ENCODE results near the gene PDE6G. TPM values are rescaled to one million over a fixed set of nuclear protein-coding genes. Genes with fewer than 3 reads are reported as not detected.
A peak's percentile ranks its signal among the peaks of the same experiment; 100 is the strongest.
"Not testable (repeated sequence)": the region's sequence is repeated elsewhere in the genome, so short reads cannot be mapped to it uniquely, and the experiment has no call there.

The PDE6G gene
- total RNA-seq, 4 donors from 2014 or later = 0.62 TPM; not detected in 3

GRCh38 chr17:81675515-81676221, 19.3 kb upstream of the PDE6G start:
- H3K27ac ChIP-seq, H3K4me1 ChIP-seq, H3K27me3 ChIP-seq, H3K4me3 ChIP-seq, ATAC-seq, H3K9me3 ChIP-seq: not testable (repeated sequence)
- peak in 3 of 4 experiments; percentile 62 to 67 (median 62) for TF ChIP-seq CTCF (IDR thresholded peaks at IDR 0.05)
- H3K36me3 ChIP-seq = peaks cover 0 to 57% of the 10 kb centered on the region in 2 donors
- WGBS, 2 donors (ENCODE audit: low coverage in 1 of 2) = 35 to 37% methylated on average over 5 to 11 of the region's 18 CpGs

- Histone ChIP-seq H3K9me3 (no peaks in the 10 kb centered on the region), H3K27me3 (no peaks in the 10 kb centered on the region), H3K36me3 (peaks cover 0 to 62% of the 10 kb centered on the region in 2 donors), H3K4me1 (peaks cover 0 to 7% (median 0%) of the 10 kb centered on the region in 3 donors), H3K27ac (no peak overlapping the region), H3K4me3 (no peak overlapping the region)
- TF ChIP-seq EP300 (IDR thresholded peaks at IDR 0.05) (no peak), POLR2AphosphoS5 (IDR thresholded peaks at IDR 0.05) (no peak), POLR2A (IDR thresholded peaks at IDR 0.05) (no peak)
- 74 to 81% methylated on average over 9 of the region's 18 CpGs for WGBS, 2 donors (ENCODE audit: low coverage in 1 of 2)
- no peak for ATAC-seq
These were observed 17.4 kb upstream of the PDE6G start for GRCh38 chr17:81673561-81674258.

GRCh38 chr17:81672954-81673353, 16.6 kb upstream of the PDE6G start:
- TF ChIP-seq CTCF (IDR thresholded peaks at IDR 0.05) = no peak
- TF ChIP-seq POLR2A (IDR thresholded peaks at IDR 0.05) = no peak
- no peak for TF ChIP-seq POLR2AphosphoS5 (IDR thresholded peaks at IDR 0.05)
- TF ChIP-seq EP300 (IDR thresholded peaks at IDR 0.05) = no peak
- no peak for ATAC-seq
- 90 to 96% methylated on average over 2 to 4 of the region's 16 CpGs for WGBS, 2 donors (ENCODE audit: low coverage in 1 of 2)
- Histone ChIP-seq H3K27ac (no peak overlapping the region), H3K4me1 (peaks cover 0 to 14% (median under 1%) of the 10 kb centered on the region in 3 donors), H3K27me3 (no peaks in the 10 kb centered on the region), H3K4me3 (no peak overlapping the region), H3K36me3 (peaks cover 0 to 68% of the 10 kb centered on the region in 2 donors), H3K9me3 (no peaks in the 10 kb centered on the region)

- no peaks in the 10 kb centered on the region for H3K27me3 ChIP-seq
- H3K4me3 ChIP-seq = no peak overlapping the region
- H3K9me3 ChIP-seq = no peaks in the 10 kb centered on the region
- TF ChIP-seq EP300 (IDR thresholded peaks at IDR 0.05) (no peak), CTCF (IDR thresholded peaks at IDR 0.05) (no peak), POLR2AphosphoS5 (IDR thresholded peaks at IDR 0.05) (no peak)
- H3K27ac ChIP-seq = no peak overlapping the region
- peaks cover 0 to 19% (median 5%) of the 10 kb centered on the region in 3 donors for H3K4me1 ChIP-seq
- ATAC-seq = no peak
- peaks cover 0 to 68% of the 10 kb centered on the region in 2 donors for H3K36me3 ChIP-seq
- no CpG with 5 or more reads among the region's 18 CpGs for WGBS, 2 donors (ENCODE audit: low coverage in 1 of 2)
These were observed 16.2 kb upstream of the PDE6G start for GRCh38 chr17:81672504-81672903.

- Histone ChIP-seq H3K27ac (no peak overlapping the region), H3K4me1 (peaks cover 0 to 40% (median 21%) of the 10 kb centered on the region in 3 donors), H3K36me3 (peaks cover 0 to 54% of the 10 kb centered on the region in 2 donors), H3K4me3 (peak overlapping the region in 1 of 2 donors; percentile 88), H3K27me3 (no peaks in the 10 kb centered on the region), H3K9me3 (no peaks in the 10 kb centered on the region)
- WGBS, 2 donors (ENCODE audit: low coverage in 1 of 2) = 89 to 100% methylated on average over 2 to 17 of the region's 18 CpGs
- TF ChIP-seq EP300 (IDR thresholded peaks at IDR 0.05) (no peak), POLR2AphosphoS5 (IDR thresholded peaks at IDR 0.05) (no peak), POLR2A (IDR thresholded peaks at IDR 0.05) (no peak), CTCF (IDR thresholded peaks at IDR 0.05) (no peak)
- ATAC-seq = no peak
These were observed 11.4 kb upstream of the PDE6G start for GRCh38 chr17:81667754-81668153.
